DND-41 (cell line): ENCODE measurements around the gene UBR1.

Source experiments
- CTCF ChIP-seq: IDR thresholded peaks from 2 replicates; pipeline ENCODE4 v1.5.1; 2012; ENCODE audit warnings: borderline replicate concordance, low read length, moderate library complexity, mild to moderate bottlenecking; ENCODE audit not compliant: poor library complexity, severe bottlenecking; ENCODE audit errors: extremely low read depth
- EZH2 ChIP-seq: IDR thresholded peaks from 3 replicates; pipeline ENCODE4 v1.6.1; 2012; ENCODE audit warnings: borderline replicate concordance, low read depth, mild to moderate bottlenecking, moderate library complexity, low read length, inconsistent platforms; ENCODE audit not compliant: severe bottlenecking

- TF ChIP-seq CTCF, result no peak
- TF ChIP-seq EZH2, result no peak
Observed at GRCh38 chr15:43118286-43118685, 12.4 kb upstream of the UBR1 start.
